Gastroesophageal sphincter (tissue), 4 donors: ENCODE data around the gene POMT1. TPM values are rescaled to one million over a fixed set of nuclear protein-coding genes. Genes with fewer than 3 reads are reported as not detected.
"Not testable (repeated sequence)": the region's sequence is repeated elsewhere in the genome, so short reads cannot be mapped to it uniquely, and the experiment has no call there.

Experiments
- ATAC-seq: fragments of 150-250 bp; one replicate; pipeline ENCODE4 v1.9.1; 2016; ENCODE audit warnings: mild to moderate bottlenecking, moderate library complexity
- H3K27ac ChIP-seq, 4 donors: fragments of 200-600 bp; sonication (generic) in 3 of 4; 1 replicate in 3 of 4; 2 replicates in 1 of 4; pipeline ENCODE4 v1.5.1; 2016 to 2019
- H3K27me3 ChIP-seq: fragments of 200-600 bp; sonication (generic); one replicate; pipeline ENCODE4 v1.5.1; 2019
- H3K36me3 ChIP-seq, 2 donors: fragments of 200-600 bp; sonication (generic); one replicate each; pipeline ENCODE4 v1.5.1; 2019; ENCODE audit warnings: control low read depth in 1 of 2
- H3K4me1 ChIP-seq, 3 donors: fragments of 200-600 bp; sonication (generic); 1 replicate in 2 of 3; 2 replicates in 1 of 3; pipeline ENCODE4 v1.5.1; 2016 to 2019; ENCODE audit warnings: control low read depth in 2 of 3
- H3K4me3 ChIP-seq, 2 donors: fragments of 200-600 bp; sonication (generic); one replicate each; pipeline ENCODE4 v1.5.1; 2019; ENCODE audit warnings: mild to moderate bottlenecking in 1 of 2, moderate library complexity in 1 of 2
- H3K9me3 ChIP-seq, 3 donors: fragments of 200-600 bp; sonication (generic); one replicate each; pipeline ENCODE4 v1.5.1; 2017 to 2019; ENCODE audit warnings: control low read depth in 2 of 3
- EP300 ChIP-seq: sonication (generic); formaldehyde crosslinking; IDR thresholded peaks from one replicate; pipeline ENCODE4 v1.6.1; 2017; ENCODE audit warnings: antibody characterized with exemption, mild to moderate bottlenecking
- POLR2A ChIP-seq, 2 donors: fragments of 450-650 bp; IDR thresholded peaks; one replicate each; pipeline ENCODE4 v1.6.1; 2017; ENCODE audit warnings: antibody characterized with exemption in 2 of 2, mild to moderate bottlenecking in 2 of 2, moderate library complexity in 1 of 2
- POLR2AphosphoS5 ChIP-seq: sonication (generic); formaldehyde crosslinking; IDR thresholded peaks from one replicate; pipeline ENCODE4 v1.6.1; 2017; ENCODE audit warnings: antibody characterized with exemption
- WGBS, 2 donors: methylation state at CpG; one replicate each; pipeline ENCODE4 v1.1.5; 2018; ENCODE audit warnings: low coverage in 1 of 2; 5-methylcytosine and 5-hydroxymethylcytosine counted together
- total RNA-seq, 4 donors: library from RNA; depleted of rRNA; stranded (reverse); fragments of >200 nt; gene quantifications; one replicate each; pipeline ENCODE4 v1.1.0, GENCODE V29; 2016
- TF ChIP-seq, protein P1 (sequence below), 4 experiments: fragments of 200-600 bp in 2 of 4; fragments of 450-650 bp in 2 of 4; sonication (generic) in 1 of 4; IDR thresholded peaks; one replicate each; pipeline ENCODE4 v1.5.1; 2017 to 2019; ENCODE audit warnings: antibody characterized with exemption in 4 of 4, mild to moderate bottlenecking in 2 of 4, moderate library complexity in 2 of 4

The POMT1 gene, protein sequence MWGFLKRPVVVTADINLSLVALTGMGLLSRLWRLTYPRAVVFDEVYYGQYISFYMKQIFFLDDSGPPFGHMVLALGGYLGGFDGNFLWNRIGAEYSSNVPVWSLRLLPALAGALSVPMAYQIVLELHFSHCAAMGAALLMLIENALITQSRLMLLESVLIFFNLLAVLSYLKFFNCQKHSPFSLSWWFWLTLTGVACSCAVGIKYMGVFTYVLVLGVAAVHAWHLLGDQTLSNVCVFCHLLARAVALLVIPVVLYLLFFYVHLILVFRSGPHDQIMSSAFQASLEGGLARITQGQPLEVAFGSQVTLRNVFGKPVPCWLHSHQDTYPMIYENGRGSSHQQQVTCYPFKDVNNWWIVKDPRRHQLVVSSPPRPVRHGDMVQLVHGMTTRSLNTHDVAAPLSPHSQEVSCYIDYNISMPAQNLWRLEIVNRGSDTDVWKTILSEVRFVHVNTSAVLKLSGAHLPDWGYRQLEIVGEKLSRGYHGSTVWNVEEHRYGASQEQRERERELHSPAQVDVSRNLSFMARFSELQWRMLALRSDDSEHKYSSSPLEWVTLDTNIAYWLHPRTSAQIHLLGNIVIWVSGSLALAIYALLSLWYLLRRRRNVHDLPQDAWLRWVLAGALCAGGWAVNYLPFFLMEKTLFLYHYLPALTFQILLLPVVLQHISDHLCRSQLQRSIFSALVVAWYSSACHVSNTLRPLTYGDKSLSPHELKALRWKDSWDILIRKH
- total RNA-seq = 10 to 100 TPM; 19.9 to 39.7 (median 26.6) TPM

DNA sequence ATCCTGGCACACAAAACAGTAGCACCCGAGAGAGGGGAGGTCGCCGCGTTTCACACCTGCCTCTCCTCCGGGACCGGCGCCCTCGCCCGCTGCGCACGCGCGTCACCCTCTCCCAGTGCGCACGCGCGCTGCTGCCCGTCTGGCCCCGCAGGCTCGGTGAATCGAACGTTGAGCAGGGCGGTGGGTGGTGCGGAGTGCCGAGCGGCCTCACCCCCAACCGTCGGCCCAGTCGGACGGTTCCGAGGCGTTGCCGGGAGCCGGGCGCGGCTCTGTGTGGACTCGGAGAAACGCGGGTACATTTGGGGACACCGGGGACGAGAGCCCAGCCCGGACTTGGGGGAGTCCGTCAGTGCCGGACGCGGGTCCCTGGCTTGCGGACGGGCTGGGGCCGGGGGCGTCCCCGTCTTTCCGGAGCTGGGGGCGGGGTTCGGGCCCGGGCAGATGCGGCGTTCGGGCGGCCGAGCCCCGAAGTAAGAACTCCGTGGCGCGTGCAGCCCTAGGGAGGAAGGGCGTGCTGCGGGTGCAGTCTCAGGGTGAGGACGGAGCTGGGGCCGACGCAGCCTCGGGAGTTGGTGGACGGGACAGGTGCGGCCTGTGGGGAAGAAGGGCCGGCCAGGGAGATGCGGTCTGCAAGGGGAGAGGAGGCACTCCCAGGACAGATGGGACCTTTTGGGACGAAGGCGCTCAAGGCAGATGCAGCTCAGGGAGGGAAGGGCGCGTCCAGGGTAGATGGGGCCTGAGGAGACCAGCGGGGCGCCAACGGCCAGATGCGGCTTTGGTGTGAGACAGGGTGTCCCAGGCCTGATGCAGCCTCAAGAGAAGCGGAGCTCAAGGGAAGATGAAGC is at the start of gene POMT1:
Gene POMT1 (plus strand): TSS at position 138 of the 845 bp plus-strand sequence. CDS start 1,301 bp downstream, outside the sequence.
- peaks cover 0 to 42% of the 10 kb centered on the region in 2 donors for H3K36me3 ChIP-seq
- H3K27me3 ChIP-seq = no peaks in the 10 kb centered on the region
- H3K27ac ChIP-seq = peak within 1 kb of the TSS; percentile 47 to 89 (median 86)
- no peak for TF ChIP-seq EP300
- peak; percentile 20 to 32 for TF ChIP-seq POLR2A (IDR thresholded peaks at IDR 0.05)
- TF ChIP-seq, protein P1, sequence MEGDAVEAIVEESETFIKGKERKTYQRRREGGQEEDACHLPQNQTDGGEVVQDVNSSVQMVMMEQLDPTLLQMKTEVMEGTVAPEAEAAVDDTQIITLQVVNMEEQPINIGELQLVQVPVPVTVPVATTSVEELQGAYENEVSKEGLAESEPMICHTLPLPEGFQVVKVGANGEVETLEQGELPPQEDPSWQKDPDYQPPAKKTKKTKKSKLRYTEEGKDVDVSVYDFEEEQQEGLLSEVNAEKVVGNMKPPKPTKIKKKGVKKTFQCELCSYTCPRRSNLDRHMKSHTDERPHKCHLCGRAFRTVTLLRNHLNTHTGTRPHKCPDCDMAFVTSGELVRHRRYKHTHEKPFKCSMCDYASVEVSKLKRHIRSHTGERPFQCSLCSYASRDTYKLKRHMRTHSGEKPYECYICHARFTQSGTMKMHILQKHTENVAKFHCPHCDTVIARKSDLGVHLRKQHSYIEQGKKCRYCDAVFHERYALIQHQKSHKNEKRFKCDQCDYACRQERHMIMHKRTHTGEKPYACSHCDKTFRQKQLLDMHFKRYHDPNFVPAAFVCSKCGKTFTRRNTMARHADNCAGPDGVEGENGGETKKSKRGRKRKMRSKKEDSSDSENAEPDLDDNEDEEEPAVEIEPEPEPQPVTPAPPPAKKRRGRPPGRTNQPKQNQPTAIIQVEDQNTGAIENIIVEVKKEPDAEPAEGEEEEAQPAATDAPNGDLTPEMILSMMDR (IDR thresholded peaks at IDR 0.05) = peak in 1 of 4 experiments; percentile 24
- peak; percentile 52 for TF ChIP-seq POLR2AphosphoS5
- H3K9me3 ChIP-seq = no peaks in the 10 kb centered on the region
- WGBS, 2 donors = 0% methylated on average over 1 to 23 of the region's 83 CpGs
- peak within 1 kb of the TSS; percentile 83 to 92 for H3K4me3 ChIP-seq
- peaks cover 0 to 42% (median 19%) of the 10 kb centered on the region in 3 donors for H3K4me1 ChIP-seq
- peak; percentile 95 for ATAC-seq

DNA sequence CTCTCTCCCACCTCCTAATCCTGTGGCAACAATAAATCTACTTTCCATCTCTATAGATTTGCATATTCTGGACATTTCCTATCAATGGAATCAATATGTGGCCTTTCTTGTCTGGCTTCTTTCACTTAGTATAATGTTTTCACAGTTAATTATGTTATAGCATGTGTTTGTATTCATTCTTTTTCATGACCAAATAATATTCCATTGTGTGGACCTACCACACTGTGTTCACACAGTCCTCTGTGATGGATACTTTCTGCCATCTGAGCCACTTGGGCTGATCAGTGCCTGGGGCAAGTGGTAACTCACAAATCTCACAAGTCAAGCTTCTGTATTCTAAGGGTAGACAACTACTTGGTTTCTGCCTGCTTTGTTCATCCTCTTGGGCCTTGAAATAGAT is 48.7 kb upstream of the POMT1 start:
- H3K27ac ChIP-seq = no peak overlapping the region
- no peak overlapping the region for H3K4me3 ChIP-seq
- peaks cover 0 to 2% (median 0%) of the 10 kb centered on the region in 3 donors for H3K4me1 ChIP-seq
- TF ChIP-seq EP300 (no peak), POLR2A (IDR thresholded peaks at IDR 0.05) (no peak), POLR2AphosphoS5 (no peak)
- TF ChIP-seq, protein P1 (IDR thresholded peaks at IDR 0.05) = no peak
- peaks cover 0 to 93% of the 10 kb centered on the region in 2 donors for H3K36me3 ChIP-seq
- H3K9me3 ChIP-seq = no peaks in the 10 kb centered on the region
- no peaks in the 10 kb centered on the region for H3K27me3 ChIP-seq
- ATAC-seq = no peak

DNA sequence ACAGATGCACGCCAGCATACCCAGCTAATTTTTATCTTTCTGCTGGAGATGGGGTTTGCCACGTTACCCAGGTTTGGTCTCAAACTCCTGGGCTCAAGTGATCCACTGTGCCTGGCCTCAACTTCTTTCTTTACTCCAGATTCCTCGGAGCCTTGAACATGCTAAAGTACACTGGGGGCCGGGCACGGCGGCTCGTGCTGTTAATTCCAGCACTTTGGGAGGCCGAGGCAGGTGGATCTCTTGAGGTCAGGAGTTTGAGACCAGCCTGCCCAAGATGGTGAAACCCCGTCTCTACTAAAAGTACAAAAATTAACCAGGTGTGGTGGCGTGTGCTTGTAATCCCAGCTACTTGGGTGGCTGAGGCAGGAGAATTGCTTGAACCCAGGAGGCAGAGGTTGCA is 47.1 kb upstream of the POMT1 start:
- not testable (repeated sequence) for H3K4me1 ChIP-seq, ATAC-seq, H3K9me3 ChIP-seq, H3K4me3 ChIP-seq, H3K27ac ChIP-seq, H3K27me3 ChIP-seq
- 96% methylated on average over 4 of the region's 10 CpGs; no CpG with 5 or more reads in 1 of the 2 donors for WGBS, 2 donors
- peaks cover 0 to 93% of the 10 kb centered on the region in 2 donors for H3K36me3 ChIP-seq

DNA sequence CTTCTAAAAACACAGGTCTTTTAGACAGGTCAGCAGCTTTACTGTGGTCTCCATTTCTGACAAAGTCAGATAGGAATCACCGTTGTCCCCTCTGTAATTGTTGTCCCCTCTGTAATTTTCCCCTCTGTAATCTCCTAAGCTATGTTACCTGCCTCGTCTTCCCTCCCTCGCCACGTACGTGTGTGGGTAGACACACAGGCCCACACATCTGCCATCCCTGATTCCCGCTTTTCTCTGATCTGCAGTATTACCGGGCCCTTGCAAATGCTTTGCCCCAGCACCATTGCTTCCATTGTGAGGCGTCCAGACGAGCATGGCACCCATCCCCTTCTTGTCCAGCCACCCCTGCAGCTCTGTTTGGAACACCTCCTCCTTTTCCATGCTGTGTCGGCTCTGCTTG is 45.0 kb upstream of the POMT1 start:
- Histone ChIP-seq H3K27ac (no peak overlapping the region), H3K9me3 (no peaks in the 10 kb centered on the region), H3K4me3 (no peak overlapping the region), H3K36me3 (peaks cover 0 to 98% of the 10 kb centered on the region in 2 donors), H3K27me3 (no peaks in the 10 kb centered on the region), H3K4me1 (no peaks in the 10 kb centered on the region)
- TF ChIP-seq POLR2A (IDR thresholded peaks at IDR 0.05) = no peak
- 79 to 84% methylated on average over 10 of the region's 10 CpGs for WGBS, 2 donors
- ATAC-seq = no peak

DNA sequence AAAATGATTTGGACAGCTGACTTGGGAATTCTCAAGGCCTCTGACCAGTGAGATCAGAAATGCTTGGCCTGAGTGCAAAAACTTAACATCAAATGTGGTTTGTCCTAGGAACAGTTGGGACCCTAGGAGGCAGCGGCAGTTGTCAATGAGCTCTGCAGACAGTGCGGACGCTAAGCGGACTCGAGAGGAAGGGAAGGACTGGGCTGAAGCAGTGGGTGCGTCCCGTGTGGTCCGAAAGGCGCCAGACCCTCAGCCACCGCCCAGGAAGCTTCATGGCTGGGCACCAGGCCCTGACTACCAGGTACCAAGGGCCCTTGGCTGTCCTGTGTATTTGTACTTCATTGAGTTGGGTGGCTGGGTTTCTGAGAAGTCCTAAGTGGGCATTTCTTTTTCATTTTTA is 43.7 kb upstream of the POMT1 start:
- 86 to 88% methylated on average over 9 to 10 of the region's 10 CpGs for WGBS, 2 donors
- H3K36me3 ChIP-seq = peaks cover 0 to 93% of the 10 kb centered on the region in 2 donors

More for the DNA sequence above, 43.7 kb upstream of the POMT1 start:
- H3K4me1 ChIP-seq = no peaks in the 10 kb centered on the region
- TF ChIP-seq EP300 (no peak), POLR2AphosphoS5 (no peak), POLR2A (IDR thresholded peaks at IDR 0.05) (no peak)
- TF ChIP-seq, protein P1 (IDR thresholded peaks at IDR 0.05) = no peak
- no peak for ATAC-seq
- no peak overlapping the region for H3K4me3 ChIP-seq
- H3K27ac ChIP-seq = no peak overlapping the region
- H3K9me3 ChIP-seq = no peaks in the 10 kb centered on the region
- no peaks in the 10 kb centered on the region for H3K27me3 ChIP-seq
